Thyroid gland (tissue), 4 donors: Measurements from ENCODE around the gene LYPD5. TPM values are rescaled to one million over a fixed set of nuclear protein-coding genes. Genes with fewer than 3 reads are reported as not detected.

ENCODE experiments used
- total RNA-seq, 4 donors: library from RNA; depleted of rRNA; stranded (reverse); fragments of >200 nt; gene quantifications; one replicate each; pipeline ENCODE4 v1.2.3, GENCODE V29; 2016

The LYPD5 gene
- total RNA-seq, 4 donors from 2014 or later = 1.6 to 7.6 (median 2.5) TPM

Other genes starting within 250 kb of the LYPD5 start
- 10 to 100 TPM; 29.6 to 38.8 (median 31.3) TPM for gene XRCC1, start 226.9 kb downstream of the LYPD5 start, total RNA-seq
- gene PINLYP, start 226.6 kb downstream of the LYPD5 start, total RNA-seq = 10 to 100 TPM; 11.8 to 19.3 (median 13.2) TPM
- 10 to 100 TPM; 18.0 to 33.5 (median 23.5) TPM for gene IRGQ, start 206.3 kb downstream of the LYPD5 start, total RNA-seq
- gene ZNF576, start 205.9 kb downstream of the LYPD5 start, total RNA-seq = 10 to 100 TPM; 15.7 to 23.5 (median 17.9) TPM
- gene SRRM5, start 190.4 kb downstream of the LYPD5 start, total RNA-seq = 1 to 10 TPM in 1 of 4 donors, under 1 TPM in 2, not detected in 1; 0.27 to 1.5 (median 0.59) TPM
- 10 to 100 TPM; 28.9 to 61.5 (median 33.5) TPM for gene ZNF428, start 182.8 kb downstream of the LYPD5 start, total RNA-seq
- gene CADM4, start 162.6 kb downstream of the LYPD5 start, total RNA-seq = 10 to 100 TPM in 1 of 4 donors, 1 to 10 TPM in 3; 2.3 to 11.9 (median 3.4) TPM
- 10 to 100 TPM in 1 of 4 donors, 1 to 10 TPM in 3; 2.4 to 21.1 (median 4.5) TPM for gene PLAUR, start 132.3 kb downstream of the LYPD5 start, total RNA-seq
- 1 to 10 TPM in 1 of 4 donors, not detected in 3; 1.1 TPM for gene IRGC, start 86.4 kb downstream of the LYPD5 start, total RNA-seq
- 10 to 100 TPM; 15.5 to 34.4 (median 18.8) TPM for gene SMG9, start 47.5 kb downstream of the LYPD5 start, total RNA-seq
- 1 to 10 TPM in 2 of 4 donors, under 1 TPM in 2; 0.29 to 1.7 (median 1.0) TPM for gene KCNN4, start 21.5 kb downstream of the LYPD5 start, total RNA-seq
- 10 to 100 TPM in 3 of 4 donors, 1 to 10 TPM in 1; 9.9 to 29.1 (median 18.9) TPM for gene ZNF283, start 24.9 kb upstream of the LYPD5 start, total RNA-seq
- 1 to 10 TPM in 3 of 4 donors, under 1 TPM in 1; 0.89 to 2.5 (median 2.0) TPM for gene ZNF404, start 81.5 kb upstream of the LYPD5 start, total RNA-seq
- gene ZNF45, start 132.8 kb upstream of the LYPD5 start, total RNA-seq = 10 to 100 TPM; 17.4 to 19.7 (median 18.3) TPM
- 10 to 100 TPM in 2 of 4 donors, 1 to 10 TPM in 2; 5.9 to 17.2 (median 9.9) TPM for gene ZNF221, start 148.8 kb upstream of the LYPD5 start, total RNA-seq
- gene ZNF155, start 181.7 kb upstream of the LYPD5 start, total RNA-seq = 10 to 100 TPM in 3 of 4 donors, 1 to 10 TPM in 1; 8.7 to 20.8 (median 16.0) TPM
- 1 to 10 TPM; 4.6 to 8.0 (median 5.2) TPM for gene ZNF230, start 200.5 kb upstream of the LYPD5 start, total RNA-seq
- 1 to 10 TPM; 3.3 to 7.0 (median 5.0) TPM for gene ZNF222, start 222.9 kb upstream of the LYPD5 start, total RNA-seq
- 10 to 100 TPM in 2 of 4 donors, 1 to 10 TPM in 2; 5.1 to 10.6 (median 10.0) TPM for gene ZNF223, start 249.6 kb upstream of the LYPD5 start, total RNA-seq